Fibroblast of peridontal ligament (primary cell): ENCODE measurements around the gene NKPD1.
A peak's percentile ranks its signal among the peaks of the same experiment; 100 is the strongest.

Experiments
- DNase-seq: peaks from one replicate; pipeline ENCODE4 v3.0.0-alpha.2; 2010; ENCODE audit errors: extremely low read depth

NKPD1 gene

DNA sequence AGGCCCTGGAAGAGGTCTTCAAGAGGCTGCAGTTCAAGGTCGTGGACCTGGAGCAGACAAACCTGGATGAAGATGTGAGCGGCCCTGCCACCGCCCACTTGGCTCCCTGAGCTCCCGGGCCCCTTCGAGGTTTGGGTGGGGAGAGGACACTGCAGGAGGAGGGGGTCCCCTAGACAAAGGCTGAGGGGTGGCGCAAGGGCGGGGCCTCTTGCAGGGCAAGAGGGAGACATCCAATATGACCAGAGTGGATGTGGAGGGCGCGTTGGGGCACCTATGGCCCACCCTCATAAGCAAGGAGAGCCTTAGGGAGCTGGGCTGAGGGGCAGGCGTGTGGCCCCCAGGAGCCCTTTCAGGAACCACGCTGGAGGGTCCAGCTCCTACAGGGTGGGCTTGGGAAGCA lies 20.2 kb downstream of the NKPD1 start:
- DNase-seq = no peak

DNA sequence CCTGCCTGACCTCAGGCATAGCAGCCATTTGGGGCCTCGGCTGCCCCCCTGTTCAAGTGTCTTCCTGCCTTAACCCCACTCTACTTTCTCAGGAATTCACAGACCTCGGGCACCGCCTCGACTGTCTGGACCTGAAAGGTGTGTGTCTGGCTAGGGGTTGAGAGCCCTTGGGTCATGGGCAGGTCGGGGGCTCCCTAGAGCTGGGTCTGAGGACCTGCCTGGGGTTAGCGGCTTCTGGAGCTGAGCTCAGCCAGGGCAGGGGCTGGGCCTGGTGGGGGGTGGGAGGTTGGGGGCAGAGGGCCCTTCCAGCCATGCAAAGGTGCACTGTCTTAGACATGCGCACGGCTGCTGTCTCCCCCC lies 20.7 kb downstream of the NKPD1 start:
- no peak for DNase-seq

DNA sequence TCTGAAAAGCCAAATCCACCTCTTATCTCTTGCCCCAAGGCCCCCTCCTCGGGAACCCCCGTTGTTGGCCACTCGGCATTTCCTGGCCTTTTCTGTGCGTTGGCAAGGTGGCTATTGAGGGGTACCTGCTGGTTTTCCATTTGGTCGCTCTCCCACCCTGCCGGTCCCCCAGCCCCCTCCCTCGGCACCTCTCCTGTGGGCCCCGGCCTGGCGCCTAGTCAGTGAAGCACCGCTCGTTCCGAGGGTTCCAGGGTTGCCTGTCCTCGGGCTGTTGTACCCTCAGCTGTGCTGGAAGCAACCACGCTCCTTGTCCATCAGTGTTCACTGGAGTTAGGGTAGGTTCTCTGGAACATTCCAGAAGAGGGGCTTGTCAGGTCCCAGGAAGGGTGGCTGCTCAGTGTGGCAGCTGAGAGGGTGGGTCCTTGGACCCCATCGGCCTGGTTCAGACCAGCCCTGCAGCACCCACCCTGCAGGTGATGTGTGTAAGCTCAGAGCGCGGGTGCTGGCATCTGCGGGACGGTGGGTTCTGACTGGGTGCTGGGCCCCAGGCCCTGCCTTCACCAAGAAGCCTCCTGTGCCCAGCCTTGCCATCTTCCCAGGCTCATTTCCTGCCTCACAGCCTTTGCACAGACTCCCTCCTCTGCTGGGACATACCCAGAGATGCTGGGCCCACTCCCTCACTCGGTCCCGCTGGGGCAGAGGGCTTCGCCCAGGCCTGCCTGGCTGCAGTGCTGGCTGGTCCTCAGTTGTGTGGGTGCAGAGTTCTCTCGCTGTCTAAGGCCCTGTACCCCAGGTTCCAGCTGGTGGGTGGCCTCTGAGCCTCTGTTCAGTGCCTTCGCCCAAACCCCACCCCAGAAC lies 21.3 kb downstream of the NKPD1 start:
- DNase-seq = no peak

DNA sequence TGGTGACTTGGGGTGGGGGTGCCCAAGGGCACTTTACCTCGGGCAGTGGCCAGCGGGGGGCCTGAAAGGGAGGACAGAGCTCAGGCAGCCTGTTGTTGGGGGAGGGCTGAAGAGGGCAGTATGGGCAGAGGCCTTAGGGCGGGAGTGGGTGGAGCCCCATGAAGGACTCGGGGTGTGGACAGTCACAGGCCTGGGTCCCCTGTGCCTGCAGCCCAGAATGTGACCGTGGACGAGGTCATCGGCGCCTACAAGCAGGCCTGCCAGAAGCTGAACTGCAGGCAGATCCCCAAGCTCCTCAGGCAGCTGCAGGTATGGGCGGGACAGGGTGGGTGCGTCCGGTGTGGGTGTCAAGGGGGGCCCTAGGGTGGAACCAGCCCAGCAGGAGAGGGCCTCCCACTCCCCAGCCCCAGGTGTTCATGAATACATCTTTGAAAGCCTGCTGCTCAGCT lies 22.5 kb downstream of the NKPD1 start:
- DNase-seq = no peak

DNA sequence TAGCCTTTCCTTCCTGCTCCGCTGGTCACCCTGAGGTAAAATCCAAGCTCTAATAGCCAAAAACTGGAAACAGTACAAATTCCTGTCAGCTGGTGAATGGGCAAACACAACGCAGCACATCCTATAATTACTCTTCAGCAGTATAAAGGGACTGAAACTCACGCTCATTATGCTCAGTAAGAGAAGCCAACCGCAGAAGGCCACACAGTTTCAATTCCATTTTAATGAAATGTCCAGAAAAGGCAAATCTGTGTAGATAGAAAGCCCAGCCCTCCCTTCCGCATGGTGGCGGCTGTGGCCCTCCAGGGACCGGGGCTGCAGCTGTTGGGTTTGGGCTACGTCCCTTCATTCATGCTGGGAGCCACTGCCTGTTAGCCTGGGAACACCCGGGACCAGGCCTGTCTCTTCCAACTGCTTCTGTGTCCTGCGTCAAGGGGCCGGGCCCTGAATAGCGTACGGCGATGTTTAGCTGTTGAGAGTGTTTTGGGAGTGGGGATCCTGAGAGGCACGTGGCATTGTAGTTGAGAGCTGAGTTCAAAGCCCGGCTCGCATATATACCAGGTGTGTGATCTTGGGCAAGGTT lies 23.5 kb downstream of the NKPD1 start:
- DNase-seq = peak; percentile 21

DNA sequence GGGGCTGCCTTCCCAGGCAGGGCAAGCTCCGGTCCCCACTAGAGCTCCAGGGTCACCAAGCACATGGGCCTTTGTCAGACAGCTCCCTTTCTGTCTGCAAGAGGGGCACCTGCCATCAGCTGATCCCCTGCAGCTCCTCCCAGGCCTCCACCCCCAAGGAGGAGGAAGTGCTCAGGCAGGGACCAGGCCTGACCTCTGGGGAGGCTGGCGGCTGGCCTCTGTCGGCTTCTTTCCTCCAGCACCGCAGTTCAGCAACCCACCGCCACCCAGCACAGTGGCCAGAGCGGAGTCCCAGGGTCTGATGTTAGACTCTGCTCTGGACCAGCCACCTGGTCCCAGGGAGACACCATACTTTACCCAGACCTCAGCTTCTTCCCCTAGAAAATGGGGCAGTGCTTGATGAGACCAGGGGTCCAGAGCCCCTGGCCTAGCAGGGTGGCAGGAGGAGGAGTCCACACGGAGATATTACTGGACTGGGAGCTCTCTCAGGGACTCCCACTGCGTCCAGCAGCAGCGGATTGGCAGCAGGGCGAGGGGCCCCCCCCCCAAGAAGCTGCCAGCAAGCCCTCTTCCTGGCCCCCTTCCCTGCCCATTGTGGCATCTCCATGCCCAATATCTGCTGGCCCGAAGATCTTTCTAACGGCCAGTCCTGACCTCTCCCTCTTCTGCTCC lies 24.1 kb downstream of the NKPD1 start:
- no peak for DNase-seq

DNA sequence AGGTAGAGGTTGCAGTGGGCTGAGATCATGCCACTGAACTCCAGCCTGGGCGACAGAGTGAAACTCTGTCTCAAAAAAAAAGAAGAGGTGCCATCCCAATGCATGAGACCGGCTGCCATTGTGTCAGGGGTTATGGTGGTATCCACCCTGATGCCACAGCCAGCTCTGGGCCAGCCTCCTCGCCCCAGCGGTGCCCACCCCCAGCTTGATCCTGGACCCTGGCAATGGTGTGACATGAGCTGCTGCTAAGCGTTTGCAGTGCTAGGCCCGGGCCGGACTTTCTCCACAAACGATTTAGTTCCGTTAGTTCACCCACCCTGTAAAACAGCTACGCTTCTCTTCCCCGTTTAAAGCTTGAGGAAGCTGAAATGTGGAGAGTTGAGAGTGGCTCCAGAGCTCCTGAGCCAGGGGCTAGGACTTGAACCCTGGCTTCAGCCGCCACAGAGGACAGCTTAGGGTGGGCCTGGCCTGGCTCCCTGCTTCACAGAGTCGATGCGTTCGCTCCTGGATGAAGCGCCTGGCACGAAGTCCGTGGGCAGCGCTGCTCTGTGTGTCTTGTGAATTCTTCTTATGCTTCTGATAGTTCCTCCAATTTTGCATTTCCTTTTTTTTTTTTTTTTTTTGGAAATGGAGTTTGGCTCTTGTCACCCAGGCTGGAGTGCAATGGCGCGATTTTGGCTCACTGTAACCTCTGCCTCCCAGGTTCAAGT lies 25.5 kb downstream of the NKPD1 start:
- no peak for DNase-seq

DNA sequence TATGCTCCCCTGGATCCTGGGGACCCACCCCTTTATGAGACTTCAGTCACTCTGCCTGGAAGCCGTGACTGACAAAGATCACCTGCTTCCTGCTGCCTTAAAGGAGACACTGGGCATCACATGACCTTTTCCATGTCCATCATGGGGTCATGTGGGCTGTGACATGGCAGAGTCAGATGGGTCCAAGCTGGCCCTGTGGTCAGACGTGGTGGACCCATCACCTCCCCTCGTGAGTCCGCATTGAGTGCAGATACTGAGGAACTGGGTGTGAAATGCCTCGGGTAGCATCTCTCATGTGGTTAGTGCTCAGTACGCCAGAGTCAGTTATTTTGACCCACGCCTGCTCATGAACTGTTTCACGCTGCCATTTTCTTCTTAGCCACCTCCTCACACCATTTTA lies 27.1 kb downstream of the NKPD1 start:
- no peak for DNase-seq

DNA sequence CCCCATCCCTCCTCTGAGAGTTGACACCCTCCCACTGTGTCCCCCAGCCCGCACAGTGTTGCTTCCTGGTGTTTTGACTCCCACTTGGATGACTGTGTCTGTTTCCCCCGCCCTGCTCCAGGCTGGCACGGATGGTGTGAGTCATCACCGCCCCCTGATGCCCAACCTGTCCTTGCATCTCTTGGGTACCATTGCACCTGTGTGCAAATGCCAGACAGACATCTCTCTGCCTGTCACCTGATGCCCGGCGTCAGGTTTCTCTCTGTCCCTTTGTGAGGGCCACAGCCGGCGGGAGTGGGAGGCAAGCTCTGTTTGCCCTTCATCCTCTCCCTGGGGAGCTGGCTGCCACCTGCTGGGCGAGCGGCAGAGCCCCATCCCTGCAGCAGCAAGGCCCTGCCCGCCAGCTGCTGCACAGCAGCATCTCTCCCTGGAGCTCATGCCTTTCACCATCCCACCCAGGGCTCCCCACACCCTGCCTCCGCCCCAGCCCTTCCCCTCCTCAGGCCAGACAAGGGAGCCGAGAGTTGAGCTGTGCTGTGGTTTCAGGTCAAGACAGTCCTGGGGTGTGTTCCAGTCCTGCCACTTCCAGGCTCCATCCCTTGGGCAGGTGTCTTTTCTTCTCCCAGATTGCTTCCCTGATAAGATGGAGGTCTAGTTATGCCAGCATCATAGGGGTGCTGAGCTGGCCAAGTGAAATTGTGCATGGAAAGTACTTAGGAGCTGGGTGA lies 29.7 kb downstream of the NKPD1 start:
- DNase-seq = no peak

DNA sequence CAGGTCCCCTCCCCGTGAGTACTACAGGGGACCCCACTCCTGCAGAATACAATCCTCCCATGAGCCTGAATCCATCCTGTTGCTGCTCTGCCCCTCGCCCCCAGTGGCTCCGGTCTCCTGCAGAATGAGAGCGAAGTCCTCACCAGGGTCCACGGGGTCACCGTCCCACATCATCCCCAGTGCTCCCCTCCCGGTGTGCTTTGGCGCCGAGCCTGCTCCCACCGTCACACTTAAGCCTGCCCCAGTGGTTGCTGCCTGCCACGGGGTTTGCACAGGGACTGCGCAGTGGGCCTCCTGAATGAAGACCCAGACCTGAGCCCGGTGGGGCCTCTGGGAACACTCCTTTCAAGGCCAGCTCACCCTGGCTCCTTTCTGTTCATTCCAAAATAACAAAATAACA lies 30.5 kb downstream of the NKPD1 start:
- DNase-seq = no peak

DNA sequence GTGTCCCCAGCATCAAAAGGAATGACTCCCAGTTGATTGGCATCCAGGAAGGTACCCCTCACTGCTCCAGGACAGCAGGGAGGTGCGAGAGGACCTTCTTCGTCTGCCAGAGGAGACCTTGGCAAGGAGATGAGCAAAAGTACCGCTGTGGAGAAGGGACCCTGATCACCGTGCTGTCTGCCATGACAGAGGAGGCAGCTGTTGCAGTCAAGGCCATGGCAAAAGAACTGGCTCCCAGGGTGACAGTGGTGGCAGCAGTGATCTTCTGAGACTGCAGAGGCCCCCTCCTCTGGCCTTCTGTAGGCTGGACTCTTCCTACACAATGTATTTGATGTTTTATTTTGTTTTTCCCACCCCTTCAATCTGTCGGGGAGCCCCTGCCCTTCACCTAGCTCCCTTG lies 32.0 kb downstream of the NKPD1 start:
- no peak for DNase-seq

DNA sequence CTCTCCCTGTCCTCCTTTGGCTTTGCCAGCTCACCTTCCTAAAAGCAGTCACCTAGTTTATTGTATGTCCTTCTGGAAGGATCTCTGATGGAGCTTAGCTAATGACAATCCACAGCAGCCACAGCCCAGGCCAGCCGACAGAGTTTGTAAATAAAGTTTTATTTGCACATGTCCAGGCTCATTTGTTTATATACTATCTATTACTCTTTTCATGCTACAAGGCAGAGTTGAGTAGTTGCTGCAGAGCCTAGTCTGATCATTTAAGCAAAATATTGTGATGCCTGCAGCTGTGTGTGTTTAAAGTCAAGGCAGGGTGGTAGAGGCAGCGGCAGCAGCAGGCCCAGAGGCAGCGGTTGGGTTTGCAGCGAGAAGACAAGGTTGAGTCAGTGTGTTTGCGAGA lies 32.6 kb downstream of the NKPD1 start:
- DNase-seq = no peak

DNA sequence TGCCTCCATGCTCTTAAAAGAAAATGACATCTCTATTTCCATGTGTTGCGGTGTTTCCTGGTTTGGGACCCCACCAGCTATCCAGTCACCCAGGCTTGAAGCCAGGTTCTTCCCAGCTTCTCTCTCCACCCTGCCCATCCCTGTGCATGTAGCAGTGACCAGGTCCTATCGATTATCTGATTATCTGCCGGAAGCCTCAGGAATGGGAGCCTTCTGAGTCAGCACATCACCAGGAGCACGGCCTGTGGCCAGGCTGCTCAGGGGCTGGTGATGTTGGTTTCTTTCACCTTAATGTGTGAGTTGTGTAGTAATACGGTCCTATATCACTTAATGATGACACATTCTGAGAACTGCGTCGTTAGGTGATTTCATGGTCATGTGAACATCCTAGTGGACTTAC lies 34.1 kb downstream of the NKPD1 start:
- no peak for DNase-seq

DNA sequence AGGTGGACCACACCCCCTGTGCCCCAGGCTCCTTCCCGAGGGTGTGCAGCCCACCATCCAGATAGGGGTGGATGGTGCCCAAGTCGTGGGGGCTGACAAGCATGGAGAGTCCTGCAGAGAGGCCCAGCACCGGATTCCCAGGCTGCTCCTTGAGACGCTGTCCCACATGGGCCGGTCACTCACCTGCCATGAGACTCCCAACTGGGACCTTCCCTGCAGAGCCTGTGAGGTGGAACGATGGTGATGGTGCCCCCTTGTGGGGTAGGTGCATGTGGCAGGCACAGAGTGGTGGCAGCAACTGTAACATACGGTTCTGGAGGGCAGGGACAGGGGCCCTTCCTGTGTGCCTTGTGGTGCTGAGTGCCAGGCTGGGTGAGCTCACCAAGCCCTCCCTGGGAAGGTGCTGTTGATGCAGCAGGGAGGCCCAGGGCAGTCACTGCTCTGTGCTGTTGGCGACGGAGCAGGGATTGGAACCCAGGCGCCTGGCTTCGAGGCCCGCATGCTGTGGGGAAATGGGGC lies 34.7 kb downstream of the NKPD1 start:
- peak; percentile 26 for DNase-seq

DNA sequence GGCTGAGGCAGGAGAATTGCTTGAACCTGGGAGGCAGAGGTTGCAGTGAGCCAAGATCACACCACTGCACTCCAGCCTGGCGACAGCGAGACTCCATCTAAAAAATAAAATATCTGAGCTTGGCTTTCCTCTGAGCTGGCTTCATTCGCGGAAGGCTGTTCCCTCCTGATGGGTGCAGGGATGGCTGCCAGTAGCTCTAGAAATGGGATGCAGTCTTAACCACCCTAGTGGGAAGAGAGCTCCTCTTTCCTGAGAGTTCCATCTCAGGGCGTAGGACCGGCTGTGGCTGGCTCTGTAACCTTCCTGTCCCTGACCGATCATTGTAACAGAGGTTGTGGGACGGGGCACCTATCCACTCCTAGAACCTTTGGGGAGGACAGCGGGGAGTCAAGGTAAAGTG lies 35.4 kb downstream of the NKPD1 start:
- no peak for DNase-seq

DNA sequence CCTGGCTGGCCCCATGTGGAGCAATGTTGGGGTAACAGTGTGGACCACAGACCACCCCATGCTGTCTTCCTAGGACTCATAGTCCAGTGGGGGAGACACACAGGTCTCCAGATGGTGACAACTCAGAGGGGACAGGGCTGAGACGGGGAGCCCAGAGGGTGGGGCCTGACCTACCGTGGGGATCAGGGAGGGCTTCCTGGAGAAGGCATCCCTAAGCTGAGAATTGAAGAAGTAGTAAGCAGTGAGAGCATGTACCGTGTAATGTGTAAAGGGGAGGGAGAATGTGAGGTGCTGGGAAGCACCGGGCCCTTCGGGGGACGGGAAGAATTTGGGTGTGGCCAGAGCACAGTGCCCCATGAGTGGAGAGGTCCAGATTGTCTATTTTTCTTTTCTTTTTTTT lies 36.8 kb downstream of the NKPD1 start:
- DNase-seq = no peak

DNA sequence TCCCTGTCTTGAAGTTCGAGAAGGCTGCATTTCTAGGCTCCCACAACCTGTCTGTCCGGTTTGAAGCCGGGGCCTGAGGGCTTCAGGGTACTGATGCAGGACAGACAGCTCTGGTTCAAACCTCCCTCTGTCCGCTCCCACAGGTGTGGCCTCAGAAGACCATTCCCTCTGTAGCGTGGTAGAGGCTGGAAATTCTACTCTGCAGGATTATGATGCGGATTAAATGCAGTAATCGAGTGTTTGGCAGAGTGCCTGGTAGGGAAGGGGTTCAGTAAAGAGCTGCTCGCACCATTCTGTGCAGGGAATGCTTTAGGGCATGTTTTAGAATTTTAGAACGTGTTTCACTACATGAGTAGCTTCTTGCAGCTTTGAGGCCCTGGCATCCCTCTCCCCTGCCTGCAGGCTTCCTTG lies 37.3 kb downstream of the NKPD1 start:
- DNase-seq = no peak

DNA sequence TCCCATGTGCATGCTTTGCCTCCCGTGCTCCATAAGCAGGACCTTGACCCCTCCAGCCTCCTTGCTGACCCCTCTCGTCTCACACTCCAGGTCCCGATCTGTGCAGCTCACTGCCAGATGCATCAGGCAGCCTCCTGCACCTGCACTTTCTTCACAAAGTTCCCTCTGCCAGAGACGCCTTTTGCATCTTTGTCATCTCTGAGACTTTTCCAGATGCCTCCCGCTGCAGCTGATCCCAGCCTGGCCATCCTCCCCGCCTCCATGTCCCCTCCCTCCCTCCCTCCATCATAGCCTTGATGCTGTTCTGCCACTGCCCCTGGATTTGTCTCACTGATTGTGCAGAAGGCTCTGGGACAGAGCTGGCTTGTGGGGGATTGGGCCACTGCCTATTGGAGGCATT lies 38.0 kb downstream of the NKPD1 start:
- DNase-seq = no peak

DNA sequence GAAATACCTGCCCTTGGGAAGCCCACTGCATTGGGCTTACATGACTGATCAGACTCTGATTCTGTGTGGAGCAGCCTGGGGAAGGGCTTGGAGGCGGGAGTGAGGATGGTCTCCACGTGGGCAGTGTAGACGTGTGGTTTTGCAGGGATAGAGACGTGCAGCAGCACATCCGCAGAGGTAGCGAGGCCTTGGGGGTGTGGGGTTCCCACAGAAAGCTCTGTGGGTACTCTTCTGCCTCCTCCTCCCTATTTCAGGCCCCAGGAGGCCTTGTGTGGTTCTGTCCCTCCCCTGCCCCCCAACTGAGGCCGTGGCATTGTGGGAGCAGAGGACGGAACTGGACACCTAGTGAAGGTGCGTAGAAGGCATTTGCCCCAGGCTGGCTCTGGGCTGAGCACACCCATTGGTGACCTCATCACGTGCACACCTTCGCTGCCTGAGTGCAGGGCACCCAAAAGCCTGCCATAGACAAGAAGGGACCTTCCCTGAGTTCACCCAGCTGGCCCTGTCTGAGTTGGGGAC lies 38.9 kb downstream of the NKPD1 start:
- no peak for DNase-seq

DNA sequence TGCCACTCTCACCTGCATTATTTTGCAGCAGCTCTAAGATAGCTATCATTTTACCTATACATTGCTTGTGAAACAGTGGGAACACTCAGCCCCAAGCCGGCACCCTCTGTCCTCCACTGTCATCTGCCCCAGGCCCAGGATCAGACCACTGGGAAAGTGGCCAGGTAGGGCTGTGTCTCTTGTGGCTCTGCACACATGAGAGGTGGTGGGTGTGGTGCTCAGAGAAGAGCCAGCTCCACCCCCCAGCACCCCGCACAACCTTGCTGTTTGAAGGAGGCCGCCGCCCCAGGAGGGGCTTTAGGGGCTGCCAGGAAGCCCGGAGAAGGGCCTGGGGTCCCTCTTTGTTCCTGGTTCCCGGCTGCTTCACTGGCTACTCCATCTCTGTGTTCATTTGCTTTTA lies 41.2 kb downstream of the NKPD1 start:
- no peak for DNase-seq
